ENCODE data around the gene ANKH.

ANKH gene

DNA sequence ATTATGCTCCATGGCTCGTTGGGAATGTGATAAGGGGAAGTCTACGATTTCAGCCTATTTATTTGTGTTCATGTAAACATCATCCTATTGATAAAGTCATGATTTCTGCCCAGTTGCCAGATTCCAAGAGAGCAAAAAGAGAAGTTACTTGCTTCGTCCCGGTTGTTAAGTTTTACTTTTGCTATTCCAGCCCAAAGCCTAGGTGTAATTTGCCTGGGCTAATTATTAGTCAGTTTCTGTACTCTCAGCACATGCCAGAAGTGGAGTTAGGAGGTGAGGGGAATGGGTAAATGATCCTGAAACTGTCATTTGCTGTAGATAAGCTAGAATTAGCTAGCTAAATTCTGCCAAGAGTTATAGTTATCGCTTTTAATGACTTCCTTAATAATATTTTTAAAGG, 4.5 kb upstream of the ANKH start:
- DNase-seq (ENCODE audit: low read depth), result no peak
- TF ChIP-seq, protein P1, sequence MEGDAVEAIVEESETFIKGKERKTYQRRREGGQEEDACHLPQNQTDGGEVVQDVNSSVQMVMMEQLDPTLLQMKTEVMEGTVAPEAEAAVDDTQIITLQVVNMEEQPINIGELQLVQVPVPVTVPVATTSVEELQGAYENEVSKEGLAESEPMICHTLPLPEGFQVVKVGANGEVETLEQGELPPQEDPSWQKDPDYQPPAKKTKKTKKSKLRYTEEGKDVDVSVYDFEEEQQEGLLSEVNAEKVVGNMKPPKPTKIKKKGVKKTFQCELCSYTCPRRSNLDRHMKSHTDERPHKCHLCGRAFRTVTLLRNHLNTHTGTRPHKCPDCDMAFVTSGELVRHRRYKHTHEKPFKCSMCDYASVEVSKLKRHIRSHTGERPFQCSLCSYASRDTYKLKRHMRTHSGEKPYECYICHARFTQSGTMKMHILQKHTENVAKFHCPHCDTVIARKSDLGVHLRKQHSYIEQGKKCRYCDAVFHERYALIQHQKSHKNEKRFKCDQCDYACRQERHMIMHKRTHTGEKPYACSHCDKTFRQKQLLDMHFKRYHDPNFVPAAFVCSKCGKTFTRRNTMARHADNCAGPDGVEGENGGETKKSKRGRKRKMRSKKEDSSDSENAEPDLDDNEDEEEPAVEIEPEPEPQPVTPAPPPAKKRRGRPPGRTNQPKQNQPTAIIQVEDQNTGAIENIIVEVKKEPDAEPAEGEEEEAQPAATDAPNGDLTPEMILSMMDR (IDR thresholded peaks at IDR 0.05; ENCODE audit: insufficient read depth, low read depth, low read length, missing control alignments), result no peak
- H3K4me3 ChIP-seq (ENCODE audit: low read length), result no peak overlapping the region

DNA sequence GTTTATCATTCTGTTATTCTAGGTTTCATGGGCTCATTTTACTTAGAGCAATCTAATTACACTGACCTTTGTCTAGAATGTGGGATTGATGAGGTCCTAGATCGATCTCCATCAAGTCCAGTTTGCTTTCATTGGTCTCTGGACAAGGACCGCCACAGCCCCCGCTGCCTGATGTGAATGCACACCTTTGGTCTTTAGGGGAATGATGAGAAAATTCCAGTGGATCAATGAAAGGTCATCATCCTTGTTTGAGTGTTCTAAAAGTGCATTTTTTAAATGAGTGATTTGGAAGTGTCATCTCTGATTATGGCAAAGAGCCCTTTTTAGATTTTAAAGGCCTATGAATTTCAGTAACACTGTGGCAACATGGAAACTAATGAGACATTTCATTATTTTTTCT, 2.2 kb upstream of the ANKH start:
- no peak overlapping the region for H3K4me3 ChIP-seq (ENCODE audit: low read length)
- TF ChIP-seq, protein P1 (IDR thresholded peaks at IDR 0.05; ENCODE audit: insufficient read depth, low read depth, low read length, missing control alignments), result no peak
- no peak for DNase-seq (ENCODE audit: low read depth)

DNA sequence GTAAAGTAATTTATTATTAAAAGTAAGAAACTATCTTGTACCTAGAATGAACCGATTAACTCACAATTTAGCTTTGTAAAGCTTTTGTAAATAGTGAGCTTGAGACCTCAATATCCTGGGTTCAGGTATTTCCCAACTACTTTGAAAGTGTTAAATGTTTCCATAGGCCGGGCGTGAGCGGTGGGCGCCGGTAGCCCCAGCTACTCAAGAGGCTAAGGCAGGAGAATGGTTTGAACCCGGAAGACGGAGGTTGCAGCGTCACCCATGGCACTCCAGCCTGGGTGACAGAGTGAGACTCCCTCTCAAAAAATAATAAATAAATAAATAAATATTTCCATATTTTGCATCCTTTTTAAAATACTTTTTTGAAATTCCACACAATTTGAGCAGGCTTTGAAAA, 1.5 kb upstream of the ANKH start:
- H3K4me3 ChIP-seq (ENCODE audit: low read length), result peak overlapping the region; percentile 60
- TF ChIP-seq, protein P1 (IDR thresholded peaks at IDR 0.05; ENCODE audit: insufficient read depth, low read depth, low read length, missing control alignments), result no peak
- DNase-seq (ENCODE audit: low read depth), result no peak

DNA sequence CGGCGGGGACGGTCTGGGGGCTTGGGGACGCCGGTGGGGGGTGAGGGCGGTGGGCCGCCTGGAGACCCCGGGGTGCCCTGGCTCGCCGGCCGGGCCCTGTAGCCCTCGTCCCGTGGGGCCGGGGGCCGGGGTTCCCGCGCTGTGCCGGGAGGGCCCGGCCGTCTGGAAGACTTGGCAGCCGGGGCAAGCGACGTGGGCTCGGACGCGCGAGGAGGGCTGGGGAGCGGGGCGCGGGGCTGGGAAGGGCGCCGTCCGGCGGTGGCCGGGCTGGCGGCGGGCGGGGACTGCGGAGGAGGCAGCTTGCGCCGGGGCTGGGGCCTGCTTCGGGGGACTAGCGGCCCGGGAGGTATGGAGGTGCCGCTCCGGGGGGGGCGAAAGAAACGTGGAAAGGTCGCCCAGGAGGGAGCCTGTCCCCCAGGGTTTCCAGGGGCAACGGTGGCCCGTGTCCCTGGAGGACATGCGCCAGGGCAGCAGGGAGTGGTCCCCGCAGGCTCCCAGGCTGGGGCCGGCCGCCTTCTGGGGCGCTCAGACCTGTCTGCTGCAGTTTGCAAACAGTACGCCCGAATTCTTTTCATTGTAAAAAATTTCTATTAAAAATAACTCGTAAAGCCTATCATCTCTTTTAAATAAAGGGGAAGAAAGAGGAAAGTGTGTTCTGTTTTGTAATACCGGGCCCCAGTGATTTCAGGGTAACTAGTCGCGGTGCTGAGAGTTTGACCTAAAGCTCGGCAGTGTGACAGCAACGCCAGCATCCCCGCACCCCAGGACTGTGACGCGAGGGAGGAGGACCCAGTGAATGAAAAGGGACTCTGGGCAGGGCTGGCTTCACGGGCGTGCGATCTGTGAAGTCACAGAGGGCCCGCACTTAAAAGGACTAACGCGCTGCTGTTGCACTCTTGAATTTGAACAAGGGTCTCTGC, 752 bp upstream of the ANKH start:
- H3K4me3 ChIP-seq (ENCODE audit: low read length), result peak overlapping the region; percentile 60
- TF ChIP-seq, protein P1 (IDR thresholded peaks at IDR 0.05; ENCODE audit: insufficient read depth, low read depth, low read length, missing control alignments), result no peak
- DNase-seq (ENCODE audit: low read depth), result no peak

DNA sequence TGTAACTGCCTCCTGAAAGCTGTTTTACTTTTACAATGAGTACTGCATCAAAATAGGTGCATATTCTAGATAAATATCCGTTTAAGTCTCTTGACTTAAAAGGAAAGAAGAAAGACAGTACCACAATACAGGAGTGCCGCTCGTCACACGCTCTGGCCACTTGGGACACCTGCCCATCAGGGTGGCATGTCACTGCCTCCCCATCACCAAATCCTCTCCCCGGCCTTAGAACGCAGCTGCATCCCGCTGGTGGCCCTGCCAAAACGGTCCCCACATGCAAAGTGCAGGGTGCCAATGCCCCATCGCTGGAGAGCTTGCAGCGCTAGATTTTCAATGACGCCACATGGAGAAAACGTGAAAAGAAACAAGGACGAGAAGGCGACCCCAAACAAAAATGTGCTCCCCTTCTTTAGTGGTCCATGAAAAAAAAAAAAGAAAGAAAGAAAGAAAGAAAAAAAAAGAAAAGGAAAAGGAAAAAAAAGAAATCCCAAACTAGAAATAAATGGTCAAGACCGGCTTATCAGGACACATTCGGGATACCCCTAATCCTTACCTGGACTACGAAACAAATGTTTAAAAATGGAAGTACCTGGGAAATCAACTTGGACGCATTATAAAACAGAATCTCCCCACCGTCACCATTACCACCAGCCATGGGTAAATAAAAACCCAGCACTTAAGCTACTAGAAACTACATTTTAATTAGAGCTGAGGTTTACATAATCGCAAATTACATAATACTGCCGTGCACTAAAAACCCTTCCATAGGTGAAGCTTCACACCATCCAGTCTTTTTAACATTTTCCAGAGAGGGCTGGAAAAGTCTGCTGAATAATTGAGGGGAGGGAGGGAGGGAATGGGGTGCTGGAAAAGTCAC, 1.0 kb downstream of the ANKH start:
- no peak for DNase-seq (ENCODE audit: low read depth)
- TF ChIP-seq, protein P1 (IDR thresholded peaks at IDR 0.05; ENCODE audit: insufficient read depth, low read depth, low read length, missing control alignments), result no peak
- H3K4me3 ChIP-seq (ENCODE audit: low read length), result peak overlapping the region; percentile 65

DNA sequence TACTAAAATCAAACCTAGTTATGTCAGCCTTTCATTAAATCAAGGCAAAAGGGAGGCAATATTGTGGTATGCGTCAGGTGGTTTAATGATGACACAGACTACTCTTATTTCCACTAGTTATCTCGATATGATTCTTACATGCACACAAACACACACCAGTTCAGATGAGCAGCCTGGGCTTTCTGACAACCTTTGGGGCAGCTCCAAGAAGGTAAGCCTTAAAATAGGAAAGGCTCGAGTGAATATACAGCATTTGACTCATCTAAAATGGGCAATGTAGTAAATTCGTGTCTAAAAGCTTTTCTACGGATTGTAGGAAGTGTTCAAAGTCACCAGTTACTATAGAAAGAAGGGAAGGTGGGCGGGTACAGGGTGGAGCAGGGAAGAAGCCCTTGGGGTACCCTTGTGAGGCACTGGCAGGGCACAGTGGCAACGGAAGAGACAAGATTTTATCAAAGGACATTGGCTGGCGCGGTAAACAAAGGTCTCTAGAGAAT, 1.9 kb downstream of the ANKH start:
- DNase-seq (ENCODE audit: low read depth), result no peak
- TF ChIP-seq, protein P1 (IDR thresholded peaks at IDR 0.05; ENCODE audit: insufficient read depth, low read depth, low read length, missing control alignments), result no peak

More for the DNA sequence above, 1.9 kb downstream of the ANKH start:
- peak overlapping the region; percentile 65 for H3K4me3 ChIP-seq (ENCODE audit: low read length)
